ENCODE results near the gene DNAAF1.
A peak's percentile ranks its signal among the peaks of the same experiment; 100 is the strongest.
"Not testable (repeated sequence)": the region's sequence is repeated elsewhere in the genome, so short reads cannot be mapped to it uniquely, and the experiment has no call there.

The DNAAF1 gene

GRCh38 chr16:84184775-84185174 is 39.7 kb downstream of the DNAAF1 start:
- no peak for DNase-seq (ENCODE audit: low spot score)

- peak; percentile 92 for DNase-seq (ENCODE audit: low spot score)
Measured at GRCh38 chr16:84186685-84187437, 41.8 kb downstream of the DNAAF1 start, which contains the start of gene TAF1C. Gene TAF1C (minus strand): TSS chr16:84187057. CDS start chr16:84184988, 2,069 bp downstream.

- DNase-seq (ENCODE audit: low spot score): no peak
Measured at GRCh38 chr16:84190731-84191388, 45.8 kb downstream of the DNAAF1 start, which contains the start of gene ADAD2. Gene ADAD2 (plus strand): TSS chr16:84191157. CDS start chr16:84191231, 74 bp downstream.

- no peak for DNase-seq (ENCODE audit: low spot score)
Measured at GRCh38 chr16:84191466-84191865, 46.4 kb downstream of the DNAAF1 start.

GRCh38 chr16:84193480-84193879 is 48.4 kb downstream of the DNAAF1 start:
- DNase-seq (ENCODE audit: low spot score): no peak

GRCh38 chr16:84194018-84194417 is 48.9 kb downstream of the DNAAF1 start:
- DNase-seq (ENCODE audit: low spot score): no peak

- no peak for DNase-seq (ENCODE audit: low spot score)
Measured at GRCh38 chr16:84194470-84195200, 49.5 kb downstream of the DNAAF1 start.

GRCh38 chr16:84195201-84196093 is 50.3 kb downstream of the DNAAF1 start:
- no peak for DNase-seq (ENCODE audit: low spot score)

GRCh38 chr16:84196101-84196500 is 51.0 kb downstream of the DNAAF1 start:
- no peak for DNase-seq (ENCODE audit: low spot score)

GRCh38 chr16:84196727-84197394 is 51.8 kb downstream of the DNAAF1 start:
- DNase-seq (ENCODE audit: low spot score): no peak

- no peak for DNase-seq (ENCODE audit: low spot score)
Measured at GRCh38 chr16:84197466-84198128, 52.5 kb downstream of the DNAAF1 start.

GRCh38 chr16:84198401-84198800 is 53.3 kb downstream of the DNAAF1 start:
- no peak for DNase-seq (ENCODE audit: low spot score)

- DNase-seq (ENCODE audit: low spot score): no peak
Measured at GRCh38 chr16:84199097-84199496, 54.0 kb downstream of the DNAAF1 start.

- DNase-seq (ENCODE audit: low spot score): no peak
Measured at GRCh38 chr16:84199861-84200260, 54.8 kb downstream of the DNAAF1 start.

GRCh38 chr16:84204551-84204950 is 59.4 kb downstream of the DNAAF1 start:
- DNase-seq (ENCODE audit: low spot score): not testable (repeated sequence)

- not testable (repeated sequence) for DNase-seq (ENCODE audit: low spot score)
Measured at GRCh38 chr16:84205123-84205522, 60.0 kb downstream of the DNAAF1 start.

- no peak for DNase-seq (ENCODE audit: low spot score)
Measured at GRCh38 chr16:84205976-84206691, 61.0 kb downstream of the DNAAF1 start.

GRCh38 chr16:84207251-84207650 is 62.1 kb downstream of the DNAAF1 start:
- DNase-seq (ENCODE audit: low spot score): no peak

GRCh38 chr16:84207879-84208278 is 62.8 kb downstream of the DNAAF1 start:
- DNase-seq (ENCODE audit: low spot score): no peak

- DNase-seq (ENCODE audit: low spot score): no peak
Measured at GRCh38 chr16:84209989-84210388, 64.9 kb downstream of the DNAAF1 start.
